HUDEP-2 (cell line): Measurements from ENCODE around the gene SF3B2.
"Not testable (repeated sequence)": the region's sequence is repeated elsewhere in the genome, so short reads cannot be mapped to it uniquely, and the experiment has no call there.

Source experiments
- DNase-seq, 76 experiments: peaks; one replicate each; lab custom pipeline; 2025; ENCODE audit not compliant: unreplicated experiment in 76 of 76; lab: John Stamatoyannopoulos, UW

Gene SF3B2

GRCh38 chr11:66100272-66101065 is 48.3 kb downstream of the SF3B2 start:
- DNase-seq, result peak in 1 of 76 experiments; percentile 17

- no peak for DNase-seq
Measured at GRCh38 chr11:66101066-66101464, 48.9 kb downstream of the SF3B2 start.

- no peak for DNase-seq
Measured at GRCh38 chr11:66104057-66104638, 52.0 kb downstream of the SF3B2 start.

GRCh38 chr11:66106786-66107599 is 54.8 kb downstream of the SF3B2 start:
- no peak for DNase-seq

GRCh38 chr11:66107600-66108510 is 55.7 kb downstream of the SF3B2 start:
- DNase-seq, result peak in 1 of 76 experiments; percentile 6

GRCh38 chr11:66109294-66109693 is 57.1 kb downstream of the SF3B2 start:
- DNase-seq, result no peak

GRCh38 chr11:66111158-66111557 is 59.0 kb downstream of the SF3B2 start:
- no peak for DNase-seq

- DNase-seq, result no peak
Measured at GRCh38 chr11:66112041-66112491, 59.9 kb downstream of the SF3B2 start.

- DNase-seq, result no peak
Measured at GRCh38 chr11:66112601-66113499, 60.7 kb downstream of the SF3B2 start.

GRCh38 chr11:66114957-66115356 is 62.8 kb downstream of the SF3B2 start:
- not testable (repeated sequence) for DNase-seq

- DNase-seq, result no peak
Measured at GRCh38 chr11:66115638-66116301, 63.6 kb downstream of the SF3B2 start.

- DNase-seq, result no peak
Measured at GRCh38 chr11:66116576-66117361, 64.6 kb downstream of the SF3B2 start.

GRCh38 chr11:66118847-66119246 is 66.7 kb downstream of the SF3B2 start:
- DNase-seq, result no peak
